Upper lobe of right lung (tissue), 1 donor: ENCODE measurements around the gene MYL11. TPM values are rescaled to one million over a fixed set of nuclear protein-coding genes. Genes with fewer than 3 reads are reported as not detected.

Experiments used
- ATAC-seq: fragments of 200-7000 bp; cut with Tn5 transposase; one replicate; pipeline ENCODE4 v1.9.1; 2020; ENCODE audit warnings: mild to moderate bottlenecking, moderate library complexity
- DNase-seq: peaks from one replicate; pipeline ENCODE4 v3.0.0-alpha.2; 2020
- H3K27ac ChIP-seq: fragments of 200-600 bp; one replicate; pipeline ENCODE4 v1.8.0; 2022
- H3K27me3 ChIP-seq: fragments of 200-600 bp; one replicate; pipeline ENCODE4 v1.8.0; 2022; ENCODE audit warnings: mild to moderate bottlenecking
- H3K36me3 ChIP-seq: fragments of 200-600 bp; one replicate; pipeline ENCODE4 v1.8.0; 2022
- H3K4me1 ChIP-seq: fragments of 200-600 bp; one replicate; pipeline ENCODE4 v1.8.0; 2022
- H3K4me3 ChIP-seq: fragments of 200-600 bp; one replicate; pipeline ENCODE4 v1.8.0; 2022; ENCODE audit warnings: mild to moderate bottlenecking
- H3K9me3 ChIP-seq: fragments of 200-600 bp; one replicate; pipeline ENCODE4 v1.8.0; 2022
- intact Hi-C: fragments of 100-400 bp; cut with DNase I; formaldehyde crosslinking; loops from one replicate; pipeline ENCODE4 v1.11.0; 2022
- total RNA-seq: library from RNA; stranded (reverse); fragmentation: NEBNext Ultra II Directional; extraction: Animal tissue kit (Norgen Biotek cat#: 25700); gene quantifications from one replicate; pipeline ENCODE4 v1.2.1, GENCODE V29; 2021
- TF ChIP-seq, protein P1 (sequence below): fragments of 200-600 bp; IDR thresholded peaks from one replicate; pipeline ENCODE4 v1.8.0; 2022; ENCODE audit warnings: antibody characterized with exemption
- donor health status: DM: no; HTN: yes; CAD: no; lungs with severe emphysema.

MYL11 gene
- total RNA-seq, 1 donor from 2014 or later, result not detected

DNA sequence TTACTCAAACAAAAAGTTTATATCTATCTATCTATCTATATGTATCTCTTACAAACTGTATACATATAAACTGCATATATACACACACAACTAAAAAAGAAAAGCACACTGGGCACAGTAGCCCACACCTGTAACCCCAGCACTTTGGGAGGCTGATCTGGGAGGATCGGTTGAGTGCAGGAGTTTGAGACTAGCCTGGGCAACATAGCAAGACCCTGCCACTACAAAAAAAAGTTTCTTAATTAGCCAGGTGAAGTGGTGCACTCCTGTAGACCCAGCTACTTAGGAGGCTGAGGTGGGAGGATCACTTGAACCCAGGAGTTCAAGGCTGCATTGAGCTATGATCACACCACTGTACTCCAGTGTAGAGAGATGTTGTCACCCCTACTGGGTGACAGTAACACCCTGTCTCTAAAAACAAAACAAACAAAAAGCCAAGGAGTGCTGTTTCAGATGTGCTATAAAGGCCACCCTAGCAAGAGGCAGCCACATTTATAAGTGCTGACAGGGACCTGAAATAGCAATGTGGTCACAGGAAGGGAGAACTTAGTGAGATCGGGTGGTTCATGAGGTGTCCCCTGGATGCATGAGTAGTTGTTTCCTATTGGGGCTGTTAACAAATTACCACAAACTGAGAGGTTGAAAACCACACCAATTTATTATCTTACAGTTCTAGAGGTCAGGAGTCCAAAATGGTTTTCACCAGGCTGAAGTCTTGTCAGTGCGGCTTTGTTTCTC is 24.3 kb upstream of the MYL11 start:
- Histone ChIP-seq H3K4me1 (peaks cover 25% of the 10 kb centered on the region), H3K27me3 (no peaks in the 10 kb centered on the region), H3K4me3 (no peak overlapping the region), H3K9me3 (no peaks in the 10 kb centered on the region), H3K36me3 (peaks cover 39% of the 10 kb centered on the region), H3K27ac (no peak overlapping the region)
- no peak for DNase-seq
- TF ChIP-seq, protein P1, sequence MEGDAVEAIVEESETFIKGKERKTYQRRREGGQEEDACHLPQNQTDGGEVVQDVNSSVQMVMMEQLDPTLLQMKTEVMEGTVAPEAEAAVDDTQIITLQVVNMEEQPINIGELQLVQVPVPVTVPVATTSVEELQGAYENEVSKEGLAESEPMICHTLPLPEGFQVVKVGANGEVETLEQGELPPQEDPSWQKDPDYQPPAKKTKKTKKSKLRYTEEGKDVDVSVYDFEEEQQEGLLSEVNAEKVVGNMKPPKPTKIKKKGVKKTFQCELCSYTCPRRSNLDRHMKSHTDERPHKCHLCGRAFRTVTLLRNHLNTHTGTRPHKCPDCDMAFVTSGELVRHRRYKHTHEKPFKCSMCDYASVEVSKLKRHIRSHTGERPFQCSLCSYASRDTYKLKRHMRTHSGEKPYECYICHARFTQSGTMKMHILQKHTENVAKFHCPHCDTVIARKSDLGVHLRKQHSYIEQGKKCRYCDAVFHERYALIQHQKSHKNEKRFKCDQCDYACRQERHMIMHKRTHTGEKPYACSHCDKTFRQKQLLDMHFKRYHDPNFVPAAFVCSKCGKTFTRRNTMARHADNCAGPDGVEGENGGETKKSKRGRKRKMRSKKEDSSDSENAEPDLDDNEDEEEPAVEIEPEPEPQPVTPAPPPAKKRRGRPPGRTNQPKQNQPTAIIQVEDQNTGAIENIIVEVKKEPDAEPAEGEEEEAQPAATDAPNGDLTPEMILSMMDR, result no peak
- ATAC-seq, result no peak
- intact Hi-C loops, result no loop called here

DNA sequence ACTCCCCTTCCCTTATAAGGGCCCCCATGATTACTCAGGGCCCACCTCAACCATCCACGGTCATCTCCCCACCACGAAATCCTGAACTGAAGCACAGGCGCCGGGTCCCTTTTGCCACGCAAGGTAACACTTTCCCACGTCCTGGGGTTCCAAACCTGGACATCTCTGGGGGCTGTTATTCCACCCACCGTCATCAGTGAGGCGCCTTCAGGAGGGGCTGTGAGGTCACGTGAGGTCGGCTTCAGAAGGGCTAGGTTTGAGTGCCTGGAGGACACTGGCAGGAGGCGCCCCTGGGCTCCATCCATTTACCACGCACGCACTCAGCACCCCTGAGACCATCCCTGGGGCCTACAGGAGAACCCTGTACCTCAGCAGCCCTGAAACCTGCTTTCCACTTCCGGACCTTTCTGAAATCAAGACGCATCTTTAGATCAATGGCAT is 23.6 kb upstream of the MYL11 start:
- Histone ChIP-seq H3K27ac (no peak overlapping the region), H3K4me3 (no peak overlapping the region), H3K36me3 (peaks cover 39% of the 10 kb centered on the region), H3K27me3 (no peaks in the 10 kb centered on the region), H3K9me3 (no peaks in the 10 kb centered on the region), H3K4me1 (peaks cover 27% of the 10 kb centered on the region)
- ATAC-seq, result no peak
- DNase-seq, result no peak
- intact Hi-C loops, result no loop called here
- TF ChIP-seq, protein P1, result no peak

DNA sequence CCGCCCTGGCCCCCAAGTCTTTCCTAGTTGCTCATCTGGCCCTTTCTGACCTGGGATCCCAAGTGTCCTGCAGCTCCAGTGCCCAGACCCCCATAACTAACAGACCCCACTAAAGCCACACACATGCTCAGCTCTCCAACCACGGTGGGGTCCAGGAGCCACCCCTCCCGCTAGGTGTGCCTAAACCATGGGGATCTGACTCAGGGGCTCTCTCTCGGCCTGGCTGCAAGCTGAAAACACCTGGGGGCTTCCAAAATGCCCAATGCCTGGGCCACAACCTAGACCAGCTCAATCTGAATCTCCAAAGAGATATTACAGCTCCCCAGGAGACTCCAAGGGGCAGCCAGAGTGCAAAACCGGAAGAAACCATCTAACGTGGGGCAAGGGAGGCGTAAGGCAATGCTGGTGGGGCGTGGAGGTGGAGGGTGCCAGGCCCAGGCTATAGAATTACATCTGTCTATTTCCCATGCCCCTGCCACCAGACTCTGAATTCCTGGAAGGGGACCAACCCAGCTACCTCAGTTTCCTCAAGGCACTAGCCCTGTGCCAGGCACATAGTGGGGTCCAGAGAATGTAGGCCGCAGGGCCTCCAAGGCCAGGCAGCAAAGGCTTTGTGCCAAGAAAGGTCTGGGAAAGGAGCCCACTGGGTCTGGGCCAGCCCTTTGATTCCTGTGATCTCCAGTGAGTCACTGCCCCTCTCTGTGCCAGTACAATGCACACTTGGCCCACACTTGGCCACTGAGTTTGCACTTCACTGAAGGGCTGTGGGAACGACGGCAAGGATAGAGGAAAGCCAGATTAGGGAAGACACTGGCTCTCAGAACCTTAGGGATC is 22.8 kb upstream of the MYL11 start:
- Histone ChIP-seq H3K9me3 (no peaks in the 10 kb centered on the region), H3K27me3 (no peaks in the 10 kb centered on the region)
- TF ChIP-seq, protein P1, result no peak

DNA sequence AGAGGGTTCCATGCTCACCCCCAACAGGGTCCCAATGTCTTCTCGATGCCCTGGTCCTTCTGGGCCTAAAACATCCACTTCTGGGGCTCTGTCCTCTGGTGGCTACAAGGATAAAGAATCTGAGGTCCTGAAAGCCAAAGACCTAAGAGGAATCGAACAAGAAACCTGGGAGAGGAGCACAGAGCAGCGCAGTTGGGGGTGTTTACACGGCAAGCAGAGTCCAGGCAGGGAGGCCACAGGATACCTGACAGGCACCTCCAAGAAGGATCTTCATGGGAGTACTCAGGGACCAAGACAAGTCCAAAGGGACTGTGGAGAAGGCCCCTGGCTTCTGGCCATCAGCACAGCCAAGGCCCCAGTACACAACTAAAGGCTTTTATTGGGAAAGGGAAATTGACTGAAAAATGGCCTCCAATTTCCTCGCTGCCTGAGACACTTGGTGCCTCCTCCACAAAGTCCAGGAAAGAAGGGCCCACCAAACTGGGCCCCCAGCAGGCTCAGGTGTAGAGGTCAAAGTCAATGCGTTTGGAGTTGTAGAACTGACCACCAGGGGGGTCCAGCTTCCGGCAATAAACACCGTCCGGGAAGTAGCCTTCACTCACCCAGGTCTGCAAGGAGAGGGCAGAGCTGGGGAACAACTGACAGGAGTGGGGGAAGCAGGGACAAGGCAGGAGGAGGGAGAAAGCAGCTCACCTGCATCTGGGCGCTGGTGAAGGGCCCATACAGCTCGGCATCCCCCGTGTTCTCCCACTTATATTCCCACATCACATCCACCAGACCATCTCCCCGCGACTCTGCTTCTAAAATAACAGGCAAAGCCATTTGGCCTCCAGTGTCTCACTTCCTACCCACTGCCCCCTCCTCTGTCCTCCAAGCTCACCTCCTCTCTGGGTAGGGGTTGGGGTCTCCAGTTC is 21.9 kb upstream of the MYL11 start:
- DNase-seq, result no peak
- Histone ChIP-seq H3K27ac (peak overlapping the region; percentile 36), H3K4me3 (no peak overlapping the region), H3K9me3 (no peaks in the 10 kb centered on the region), H3K36me3 (peaks cover 49% of the 10 kb centered on the region), H3K27me3 (no peaks in the 10 kb centered on the region), H3K4me1 (peaks cover 35% of the 10 kb centered on the region)
- intact Hi-C loops, result no loop called here
- ATAC-seq, result no peak
- TF ChIP-seq, protein P1, result no peak

More for the DNA sequence above, 22.8 kb upstream of the MYL11 start:
- H3K36me3 ChIP-seq, result peaks cover 39% of the 10 kb centered on the region
- ATAC-seq (peak; percentile 6), DNase-seq (peak; percentile 84)
- intact Hi-C loops, result no loop called here
- no peak overlapping the region for H3K4me3 ChIP-seq
- H3K27ac ChIP-seq, result peak overlapping the region; percentile 36
- peaks cover 34% of the 10 kb centered on the region for H3K4me1 ChIP-seq

DNA sequence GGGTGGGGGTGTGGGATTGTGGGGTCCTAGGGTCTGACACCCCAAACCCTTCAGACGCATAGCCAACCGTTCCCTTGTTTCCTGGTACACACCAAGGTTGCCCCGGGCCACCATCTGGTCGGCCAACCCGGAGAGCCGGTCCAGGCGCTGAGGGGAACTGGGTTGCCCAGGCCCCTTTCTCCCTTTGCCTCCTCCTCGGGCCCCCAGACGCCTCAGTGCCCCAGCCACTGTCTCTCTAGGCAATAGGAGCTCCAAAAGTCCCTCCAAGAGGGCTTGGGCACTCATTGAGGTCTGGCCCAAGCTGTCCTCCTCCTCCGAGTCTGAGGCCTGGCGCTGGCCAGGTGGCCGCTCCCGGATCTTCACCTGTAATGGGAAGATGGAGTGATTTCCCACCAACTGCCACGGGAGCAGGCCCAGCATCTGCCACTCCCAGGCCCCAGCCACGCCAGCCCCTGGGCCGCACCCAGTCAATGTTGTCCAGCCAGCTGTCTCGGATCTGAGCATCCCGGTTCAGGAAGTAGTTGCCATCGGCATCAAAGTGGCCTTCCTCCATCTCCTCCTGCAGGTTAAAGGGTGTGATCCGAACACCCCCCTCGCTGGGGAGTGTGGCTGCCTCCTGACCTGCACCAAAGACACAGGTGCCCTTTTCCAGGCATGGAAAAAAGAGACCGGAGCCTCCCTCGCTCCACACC is 21.0 kb upstream of the MYL11 start:
- Histone ChIP-seq H3K4me3 (peak overlapping the region; percentile 93), H3K27me3 (no peaks in the 10 kb centered on the region), H3K36me3 (peaks cover 56% of the 10 kb centered on the region), H3K9me3 (no peaks in the 10 kb centered on the region), H3K27ac (no peak overlapping the region), H3K4me1 (peaks cover 35% of the 10 kb centered on the region)
- DNase-seq (no peak), ATAC-seq (no peak)
- TF ChIP-seq, protein P1, result no peak
- intact Hi-C loops, result no loop called here
